Ovary (tissue), 9 donors: ENCODE results near the gene EZH1. TPM values are rescaled to one million over a fixed set of nuclear protein-coding genes. Genes with fewer than 3 reads are reported as not detected.
"Not testable (repeated sequence)": the region's sequence is repeated elsewhere in the genome, so short reads cannot be mapped to it uniquely, and the experiment has no call there.

ENCODE experiments used
- DNase-seq, 5 donors: peaks; one replicate each; pipeline ENCODE4 v3.0.0-alpha.2; 2019 to 2020
- H3K27ac ChIP-seq, 2 donors: fragments of 200-600 bp; one replicate each; pipeline versions ENCODE4 v1.5.1 to v1.8.0; 2019 to 2022
- H3K27me3 ChIP-seq: fragments of 200-600 bp; one replicate; pipeline ENCODE4 v1.8.0; 2022
- H3K36me3 ChIP-seq: fragments of 200-600 bp; sonication (generic); one replicate; pipeline ENCODE4 v1.5.1; 2019
- H3K4me1 ChIP-seq: one replicate; pipeline ENCODE4 v1.8.1; 2013; ENCODE audit warnings: mild to moderate bottlenecking, moderate library complexity; ENCODE audit not compliant: insufficient read depth
- H3K4me3 ChIP-seq: fragments of 200-600 bp; sonication (generic); one replicate; pipeline ENCODE4 v1.5.1; 2017
- H3K9me3 ChIP-seq, 2 donors: fragments of 200-600 bp in 1 of 2; sonication (generic) in 1 of 2; one replicate each; pipeline versions ENCODE4 v1.5.1 to v1.8.1; 2013 to 2019; ENCODE audit warnings: mild to moderate bottlenecking in 1 of 2, moderate library complexity in 1 of 2
- EP300 ChIP-seq: sonication (generic); formaldehyde crosslinking; IDR thresholded peaks from one replicate; pipeline ENCODE4 v1.6.1; 2017; ENCODE audit warnings: antibody characterized with exemption
- POLR2A ChIP-seq: fragments of 450-650 bp; IDR thresholded peaks from one replicate; pipeline ENCODE4 v1.6.1; 2017; ENCODE audit warnings: antibody characterized with exemption, mild to moderate bottlenecking, moderate library complexity
- WGBS, 3 donors: extraction: QIAGEN DNeasy Blood & Tissue Kit in 1 of 3; methylation state at CpG; one replicate each; pipeline versions ENCODE4 v1.1.5 to v1.1.7; 2013 to 2017; 5-methylcytosine and 5-hydroxymethylcytosine counted together
- intact Hi-C, 4 donors: fragments of 100-400 bp; cut with DNase I; formaldehyde crosslinking; loops; one replicate each; pipeline versions ENCODE4 v1.11.0 to v1.15.1; 2022 to 2023
- polyA plus RNA-seq, 2 donors: library from polyadenylated mRNA; stranded (reverse); fragments of 200-250 nt in 1 of 2; fragments of 350-450 nt in 1 of 2; fragmentation: Illumina TruSeq in 1 of 2; extraction: RNeasy Lipid Tissue Mini Kit (QIAGEN cat#74804) in 1 of 2; gene quantifications; one replicate each; pipeline ENCODE4 v1.2.3, GENCODE V29; 2013 to 2014
- total RNA-seq, 7 donors: library from RNA; depleted of rRNA in 2 of 7; stranded (reverse); fragments of >200 nt in 2 of 7; fragmentation: NEBNext Ultra II Directional in 3 of 7; extraction: Animal tissue kit (Norgen Biotek cat#: 25700) in 3 of 7; gene quantifications; one replicate each; pipeline versions ENCODE4 v1.1.0 to v1.2.4, GENCODE V29; 2016 to 2023
- TF ChIP-seq, protein P1 (sequence below), 3 donors: fragments of 450-650 bp in 2 of 3; fragments of 200-600 bp in 1 of 3; IDR thresholded peaks; one replicate each; pipeline versions ENCODE4 v1.5.1 to v1.8.0; 2016 to 2022; ENCODE audit warnings: antibody characterized with exemption in 3 of 3, mild to moderate bottlenecking in 1 of 3
- donor health status: DM: no; HTN: no; CAD: no; lungs with moderate emphysema.
- donor health status: DM: no; HTN: no; CAD: no.
- donor health status: Bipolar disorder and iron deficiency.
- donor health status: DM: yes; HTN: yes; CAD: no.
- donor health status: DM: no; HTN: no; CAD: no.
- donor health status: DM: yes; HTN: yes; CAD: no.

Gene EZH1
- total and polyA plus RNA-seq, 9 donors: 32.9 to 95.2 (median 67.8) TPM

DNA sequence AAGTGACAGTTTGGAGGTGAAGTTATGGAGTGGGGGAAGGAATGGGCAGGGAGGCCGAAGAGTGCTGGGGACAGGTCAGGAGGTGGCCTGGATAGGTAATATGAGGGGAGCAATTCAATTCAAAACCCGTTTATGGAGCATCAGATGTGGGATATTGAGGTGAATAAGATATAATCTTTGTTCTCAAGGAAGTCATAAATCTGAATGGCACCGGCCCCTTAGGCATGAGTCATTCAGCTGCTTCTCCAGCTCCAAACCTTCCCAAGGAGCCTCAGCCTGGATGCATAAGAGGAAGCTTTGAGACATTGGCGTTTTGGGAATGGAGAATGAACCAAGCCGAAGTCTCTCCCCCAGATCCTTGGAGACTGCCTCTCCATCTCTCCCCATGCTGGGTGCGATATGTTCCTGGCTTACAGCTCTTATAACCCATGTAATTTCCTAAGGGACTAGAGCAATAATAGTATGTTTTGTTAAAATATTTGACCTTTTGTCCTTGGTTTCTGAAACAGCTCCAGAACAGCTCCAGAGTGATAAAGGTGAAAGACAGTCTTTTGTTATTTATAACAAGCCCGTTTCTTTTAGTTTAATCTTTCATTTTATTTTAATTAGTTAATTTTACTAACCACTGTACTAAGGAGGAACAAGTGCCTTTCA is 84.0 kb downstream of the EZH1 start:
- intact Hi-C loops: loop anchor here in 1 of 4 donors (10.0 kb wide), 1 partner anchor 56 kb away; the partner anchor contains the start of genes RETREG3 and TUBG1
- Histone ChIP-seq H3K4me1 (no peaks in the 10 kb centered on the region), H3K27me3 (no peaks in the 10 kb centered on the region), H3K27ac (peak overlapping the region in 1 of 2 donors; percentile 18), H3K36me3 (no peaks in the 10 kb centered on the region), H3K9me3 (no peaks in the 10 kb centered on the region), H3K4me3 (no peak overlapping the region)
- peak in 2 of 5 donors; percentile 18 to 36 for DNase-seq
- WGBS, 3 donors: 19 to 27% (median 23%) methylated on average over 7 of the region's 7 CpGs
- TF ChIP-seq POLR2A (no peak), EP300 (no peak)
- TF ChIP-seq, protein P1, sequence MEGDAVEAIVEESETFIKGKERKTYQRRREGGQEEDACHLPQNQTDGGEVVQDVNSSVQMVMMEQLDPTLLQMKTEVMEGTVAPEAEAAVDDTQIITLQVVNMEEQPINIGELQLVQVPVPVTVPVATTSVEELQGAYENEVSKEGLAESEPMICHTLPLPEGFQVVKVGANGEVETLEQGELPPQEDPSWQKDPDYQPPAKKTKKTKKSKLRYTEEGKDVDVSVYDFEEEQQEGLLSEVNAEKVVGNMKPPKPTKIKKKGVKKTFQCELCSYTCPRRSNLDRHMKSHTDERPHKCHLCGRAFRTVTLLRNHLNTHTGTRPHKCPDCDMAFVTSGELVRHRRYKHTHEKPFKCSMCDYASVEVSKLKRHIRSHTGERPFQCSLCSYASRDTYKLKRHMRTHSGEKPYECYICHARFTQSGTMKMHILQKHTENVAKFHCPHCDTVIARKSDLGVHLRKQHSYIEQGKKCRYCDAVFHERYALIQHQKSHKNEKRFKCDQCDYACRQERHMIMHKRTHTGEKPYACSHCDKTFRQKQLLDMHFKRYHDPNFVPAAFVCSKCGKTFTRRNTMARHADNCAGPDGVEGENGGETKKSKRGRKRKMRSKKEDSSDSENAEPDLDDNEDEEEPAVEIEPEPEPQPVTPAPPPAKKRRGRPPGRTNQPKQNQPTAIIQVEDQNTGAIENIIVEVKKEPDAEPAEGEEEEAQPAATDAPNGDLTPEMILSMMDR (IDR thresholded peaks at IDR 0.05): no peak

- whole genome bisulfite sequencing, 3 donors: 20 to 96% (median 28%) methylated on average over 1 to 11 of the region's 14 CpGs
- DNase-seq, H3K27me3 ChIP-seq, H3K9me3 ChIP-seq, H3K36me3 ChIP-seq, H3K4me1 ChIP-seq: not testable (repeated sequence)
- peak overlapping the region; percentile 60 for H3K4me3 ChIP-seq
- peak overlapping the region; percentile 64 to 78 for H3K27ac ChIP-seq
- intact Hi-C loops: loop anchor here in 1 of 4 donors (10.0 kb wide), 1 partner anchor 55 kb away; the partner anchor contains the start of genes RETREG3 and TUBG1
These were observed 84.9 kb downstream of the EZH1 start for GRCh38 chr17:42659932-42660274.

DNA sequence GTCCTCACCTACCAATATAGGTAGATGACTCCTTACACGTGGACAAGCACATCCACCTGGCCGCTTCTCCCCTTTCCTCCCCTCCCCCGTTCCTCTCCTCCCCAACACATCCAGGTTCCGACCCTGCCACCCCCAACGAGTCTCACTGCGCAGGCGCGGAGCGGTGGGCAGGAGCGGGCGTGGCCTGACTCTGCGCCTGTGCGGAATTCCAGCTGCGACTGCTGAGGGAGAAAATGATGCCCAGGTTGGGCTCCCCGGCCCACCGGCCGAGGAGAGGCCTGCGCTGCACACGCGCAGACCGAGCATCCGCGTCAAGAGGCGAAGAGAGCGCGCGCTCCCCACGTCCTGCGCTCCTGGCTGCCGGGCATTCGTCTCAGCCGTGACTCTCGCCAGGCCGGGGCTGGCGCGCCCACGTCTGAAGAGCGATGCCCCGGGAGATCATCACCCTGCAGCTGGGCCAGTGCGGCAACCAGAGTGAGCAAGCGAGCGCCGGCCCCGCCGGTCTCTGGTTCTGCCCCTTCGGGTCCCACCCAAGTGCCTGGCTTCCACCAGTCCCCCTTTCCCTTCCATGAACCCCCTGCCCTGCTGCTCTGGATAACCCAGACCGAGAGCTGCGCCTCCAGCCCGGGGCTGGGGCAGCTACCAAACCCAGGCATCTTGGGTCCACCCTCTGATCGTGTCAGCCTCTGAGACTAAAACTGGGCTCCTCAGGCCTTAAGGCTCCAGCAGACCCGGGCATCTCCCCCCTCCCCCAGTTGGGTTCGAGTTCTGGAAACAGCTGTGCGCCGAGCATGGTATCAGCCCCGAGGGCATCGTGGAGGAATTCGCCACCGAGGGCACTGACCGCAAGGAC is 85.5 kb downstream of the EZH1 start, which contains the start of gene TUBG2:
TSS of gene TUBG2 (plus strand) at position 206 of the 853 bp plus-strand sequence. CDS start at position 426, 220 bp downstream.
- intact Hi-C loops: no loop called here
- whole genome bisulfite sequencing, 3 donors: 0 to 1% (median 1%) methylated on average over 55 to 59 of the region's 59 CpGs

DNA sequence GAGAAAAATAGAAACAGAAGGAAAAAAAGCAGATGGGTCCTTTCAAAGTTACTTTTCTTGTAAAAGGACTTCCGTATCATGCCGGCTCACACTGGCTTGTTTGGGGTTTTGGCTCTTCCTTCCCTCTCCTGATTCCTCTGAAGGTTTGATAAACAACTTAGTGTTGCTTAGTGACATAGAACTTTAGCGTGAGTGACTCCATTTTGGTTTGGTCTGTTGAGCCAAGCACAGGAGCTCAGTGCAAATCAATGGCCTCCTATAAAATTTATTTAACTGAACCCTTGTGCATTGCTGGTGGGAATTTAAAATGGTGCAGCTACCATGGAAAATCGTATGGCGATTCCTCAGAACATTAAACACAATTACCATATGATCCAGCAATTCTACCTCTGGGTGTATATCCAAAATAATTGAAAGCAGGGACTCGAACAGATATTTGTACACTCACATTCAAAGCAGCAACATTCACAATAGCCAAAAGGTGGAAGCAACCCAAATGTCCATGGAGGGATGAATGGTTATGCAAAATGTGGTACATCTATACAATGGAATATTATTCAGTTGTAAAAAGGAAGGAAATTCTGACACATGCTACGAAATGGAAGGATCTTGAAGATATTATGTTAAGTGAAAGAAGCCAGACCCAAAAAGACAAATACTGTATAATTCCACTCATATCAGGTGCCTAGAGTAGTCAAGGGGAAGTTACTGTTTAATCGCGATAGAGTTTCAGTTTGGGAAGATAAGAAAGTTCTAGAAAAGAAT is 86.8 kb downstream of the EZH1 start:
- no peaks in the 10 kb centered on the region for H3K36me3 ChIP-seq
- H3K4me1 ChIP-seq: peaks cover 5% of the 10 kb centered on the region
- TF ChIP-seq EP300 (no peak), POLR2A (no peak)
- TF ChIP-seq, protein P1 (IDR thresholded peaks at IDR 0.05): no peak
- no peak overlapping the region for H3K27ac ChIP-seq
- 70 to 72% (median 71%) methylated on average over 9 of the region's 9 CpGs for WGBS, 3 donors
- H3K9me3 ChIP-seq: no peaks in the 10 kb centered on the region
- no peak overlapping the region for H3K4me3 ChIP-seq
- no peak for DNase-seq
- no peaks in the 10 kb centered on the region for H3K27me3 ChIP-seq
- intact Hi-C loops: no loop called here

More for the DNA sequence above, 85.5 kb downstream of the EZH1 start, which contains the start of gene TUBG2:
- TF ChIP-seq, protein P1 (IDR thresholded peaks at IDR 0.05): no peak
- TF ChIP-seq POLR2A: peak; percentile 64
- H3K9me3 ChIP-seq: no peaks in the 10 kb centered on the region
- H3K27me3 ChIP-seq: no peaks in the 10 kb centered on the region
- peak within 1 kb of the TSS; percentile 60 for H3K4me3 ChIP-seq
- H3K36me3 ChIP-seq: no peaks in the 10 kb centered on the region
- DNase-seq: peak; percentile 89 to 95 (median 93)
- peak within 1 kb of the TSS; percentile 64 to 78 for H3K27ac ChIP-seq
- peaks cover under 1% of the 10 kb centered on the region for H3K4me1 ChIP-seq
